OCI-LY7 (cell line): ENCODE measurements around the gene CFAP157. TPM values are rescaled to one million over a fixed set of nuclear protein-coding genes. Genes with fewer than 3 reads are reported as not detected.

Source experiments
- BruUV-seq: library from RNA; stranded (reverse); fragments of 400-500 nt; replicated peaks from 2 replicates; lab custom pipeline; 2021; lab: Mats Ljungman, UMichigan
- CTCF ChIA-PET: fragments of 300-600 bp; sonication (Branson Sonifier 250); formaldehyde crosslinking; loops from one replicate; lab custom pipeline; 2022; ENCODE audit warnings: antibody characterized with exemption; ENCODE audit not compliant: unreplicated experiment; lab: Charles Lee
- POLR2A ChIA-PET: fragments of 300-600 bp; sonication (Branson Sonifier 250); formaldehyde crosslinking; loops from one replicate; lab custom pipeline; 2022; ENCODE audit warnings: antibody characterized with exemption; lab: Charles Lee
- DNase-seq: peaks from one replicate; pipeline ENCODE4 v3.0.0-alpha.2; 2015; ENCODE audit warnings: low spot score
- H2AFZ ChIP-seq: fragments of 200-600 bp; sonication (generic), shearing (Covaris generic); 2 replicates; pipeline ENCODE4 v1.6.1; 2014; ENCODE audit warnings: mild to moderate bottlenecking, antibody characterized with exemption, low read length, moderate library complexity
- H3K27ac ChIP-seq: fragments of 200-600 bp; sonication (generic); 2 replicates; pipeline ENCODE4 v1.5.1; 2014; ENCODE audit warnings: mixed run types, low read depth, mild to moderate bottlenecking, moderate library complexity, low read length, inconsistent platforms; ENCODE audit not compliant: poor library complexity, severe bottlenecking
- H3K36me3 ChIP-seq: fragments of 200-600 bp; sonication (generic); 2 replicates; pipeline ENCODE4 v1.6.1; 2014; ENCODE audit warnings: mild to moderate bottlenecking, antibody characterized with exemption, low read length, moderate library complexity, mixed read lengths; ENCODE audit not compliant: insufficient read depth
- H3K4me1 ChIP-seq: fragments of 200-600 bp; sonication (generic); 2 replicates; pipeline ENCODE4 v1.5.1; 2014; ENCODE audit warnings: mild to moderate bottlenecking, low read length; ENCODE audit not compliant: insufficient read depth, poor library complexity, severe bottlenecking
- H3K4me2 ChIP-seq: fragments of 200-600 bp; sonication (generic); 2 replicates; pipeline ENCODE4 v1.6.1; 2014; ENCODE audit warnings: mild to moderate bottlenecking, low read length
- H3K4me3 ChIP-seq: fragments of 200-600 bp; sonication (generic); 2 replicates; pipeline ENCODE4 v1.5.1; 2014; ENCODE audit warnings: mild to moderate bottlenecking, low read depth, low read length; ENCODE audit not compliant: poor library complexity, severe bottlenecking
- H3K79me2 ChIP-seq: fragments of 200-600 bp; sonication (generic); 2 replicates; pipeline ENCODE4 v1.6.1; 2016; ENCODE audit warnings: low read depth, mild to moderate bottlenecking, low read length, moderate library complexity, mixed read lengths; ENCODE audit not compliant: insufficient read depth
- H3K9me2 ChIP-seq: fragments of 200-600 bp; sonication (generic); 2 replicates; pipeline ENCODE4 v1.6.1; 2016; ENCODE audit warnings: mild to moderate bottlenecking, low read length, mixed read lengths; ENCODE audit not compliant: insufficient read depth
- H3K9me3 ChIP-seq: fragments of 200-600 bp; sonication (generic); 2 replicates; pipeline ENCODE4 v1.6.1; 2014; ENCODE audit warnings: mild to moderate bottlenecking, mixed run types, low read length, mixed read lengths
- H4K20me1 ChIP-seq: fragments of 200-600 bp; sonication (generic); 2 replicates; pipeline ENCODE4 v1.6.1; 2014; ENCODE audit warnings: mild to moderate bottlenecking, antibody characterized with exemption, low read length, moderate library complexity, mixed read lengths; ENCODE audit not compliant: insufficient read depth
- CTCF ChIP-seq: fragments of 200-600 bp; sonication (generic); conservative IDR thresholded peaks from 2 replicates; pipeline ENCODE4 v1.5.1; 2014; ENCODE audit warnings: mild to moderate bottlenecking, antibody characterized with exemption, low read length, moderate library complexity, mixed read lengths
- EZH2phosphoT487 ChIP-seq: fragments of 200-600 bp; sonication (generic); IDR thresholded peaks from 2 replicates; pipeline ENCODE4 v1.6.1; 2018; ENCODE audit warnings: low read depth, borderline replicate concordance, mild to moderate bottlenecking, mixed run types, antibody characterized with exemption, low read length, moderate library complexity, mixed read lengths
- intact Hi-C: fragments of 100-400 bp; cut with micrococcal nuclease; formaldehyde crosslinking; loops from one replicate; pipeline ENCODE4 v1.10.0; 2022; ENCODE audit not compliant: unreplicated experiment
- total RNA-seq, 2 experiments: library from RNA; depleted of rRNA in 1 of 2; stranded (reverse); fragments of >200 nt in 1 of 2; shearing (Covaris generic) in 1 of 2; gene quantifications; 2 replicates each; pipeline ENCODE4 v1.2.3, GENCODE V29; 2014 to 2022

The CFAP157 gene
- total RNA-seq, 2 experiments from 2014 or later = 0.13 to 0.22 TPM

- Histone ChIP-seq H3K4me3 (no peak overlapping the region), H3K4me2 (no peak overlapping the region), H3K79me2 (no peaks in the 10 kb centered on the region), H3K27ac (no peak overlapping the region), H3K4me1 (no peaks in the 10 kb centered on the region), H3K9me2 (no peaks in the 10 kb centered on the region), H4K20me1 (no peaks in the 10 kb centered on the region), H2AFZ (no peak overlapping the region), H3K9me3 (no peaks in the 10 kb centered on the region), H3K36me3 (peaks cover 69% of the 10 kb centered on the region)
- CTCF ChIA-PET = no interaction called here
- intact Hi-C loops = no loop called here
- DNase-seq = no peak
- no peak for TF ChIP-seq CTCF
- no peak for TF ChIP-seq EZH2phosphoT487
- BruUV-seq = no TSS peak
- POLR2A ChIA-PET = no interaction called here
Measured at GRCh38 chr9:127746959-127747569, 40.3 kb downstream of the CFAP157 start.

GRCh38 chr9:127749090-127749787 is 42.5 kb downstream of the CFAP157 start:
- no TSS peak for BruUV-seq

More at GRCh38 chr9:127749090-127749787, 42.5 kb downstream of the CFAP157 start:
- no peak for DNase-seq
- no peaks in the 10 kb centered on the region for H3K4me1 ChIP-seq
- H3K4me3 ChIP-seq = no peak overlapping the region
- H4K20me1 ChIP-seq = no peaks in the 10 kb centered on the region
- H2AFZ ChIP-seq = no peak overlapping the region
- H3K9me2 ChIP-seq = no peaks in the 10 kb centered on the region
- no peak for TF ChIP-seq CTCF
- TF ChIP-seq EZH2phosphoT487 = no peak
- CTCF ChIA-PET = no interaction called here
- intact Hi-C loops = no loop called here
- no peaks in the 10 kb centered on the region for H3K9me3 ChIP-seq
- no peak overlapping the region for H3K27ac ChIP-seq
- peaks cover 53% of the 10 kb centered on the region for H3K36me3 ChIP-seq
- POLR2A ChIA-PET = no interaction called here
- no peaks in the 10 kb centered on the region for H3K79me2 ChIP-seq
- H3K4me2 ChIP-seq = no peak overlapping the region
